ENCODE measurements around the gene DYDC2.
"Not testable (repeated sequence)": the region's sequence is repeated elsewhere in the genome, so short reads cannot be mapped to it uniquely, and the experiment has no call there.

The DYDC2 gene

DNA sequence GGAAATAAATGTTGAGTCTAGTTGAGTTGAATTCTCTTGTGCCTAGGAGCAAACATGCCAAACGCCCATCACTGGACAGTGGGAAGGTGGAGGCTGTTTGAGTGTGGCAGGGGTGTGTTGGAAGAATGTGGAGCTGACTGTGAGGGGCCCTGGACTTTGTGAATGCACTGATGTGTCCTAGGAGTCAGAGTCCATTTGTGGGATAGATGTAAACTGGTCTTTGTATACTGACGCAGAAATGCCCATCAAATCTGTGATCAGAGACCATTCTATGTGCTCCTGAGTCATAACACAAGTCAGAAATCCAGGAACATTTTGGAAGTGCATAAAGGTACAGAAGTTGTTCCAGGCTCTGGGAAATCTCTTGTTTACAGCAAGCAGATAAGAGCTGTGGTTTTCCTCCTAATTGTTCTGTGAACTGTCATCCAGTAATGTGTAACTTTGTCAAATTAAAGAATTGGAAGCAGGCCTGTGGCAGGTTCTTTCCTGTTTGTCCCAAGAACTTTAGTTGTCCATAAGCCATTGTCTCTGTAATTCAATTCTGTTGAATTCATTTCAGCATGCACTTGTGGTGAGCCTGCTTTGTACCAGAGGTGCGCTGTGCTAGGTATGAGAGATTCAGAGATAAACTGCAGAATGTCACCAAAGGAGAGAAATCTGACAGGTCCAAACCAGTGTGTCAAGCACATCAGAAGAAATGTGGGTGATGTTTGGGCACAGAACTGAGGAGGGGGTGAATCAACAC, 59.3 kb downstream of the DYDC2 start:
- DNase-seq, result no peak

DNA sequence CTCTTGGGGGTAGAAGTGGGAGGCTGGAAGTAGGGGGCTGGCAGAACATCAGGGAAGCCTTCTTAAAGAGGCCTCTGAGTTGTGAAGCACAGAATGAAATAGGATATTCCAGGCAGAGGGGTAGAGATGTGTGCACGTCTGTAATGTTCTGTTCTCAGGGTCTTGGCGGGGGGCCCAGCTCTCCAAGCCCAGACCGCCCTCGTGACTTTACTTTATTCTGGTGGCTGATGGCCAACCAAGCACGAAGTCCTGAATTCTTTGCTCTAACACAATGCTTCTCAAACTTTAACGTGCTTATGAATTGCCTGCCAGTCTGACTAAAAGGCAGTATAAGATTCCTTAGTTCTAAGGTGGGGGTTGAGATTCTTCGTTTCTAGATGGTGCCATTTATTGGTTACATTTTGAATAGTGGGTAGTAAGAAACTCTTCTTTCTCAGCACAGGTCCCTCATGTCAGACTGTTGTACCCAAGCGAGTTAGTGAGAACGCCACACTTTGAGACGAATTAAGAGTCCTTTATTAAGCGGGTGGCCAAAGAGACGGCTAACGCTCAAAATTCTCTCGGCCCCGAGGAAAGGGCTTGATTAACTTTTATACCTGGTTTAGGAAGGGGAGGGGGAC, 60.0 kb downstream of the DYDC2 start:
- no peak for DNase-seq

GRCh38 chr10:80417256-80417655, 60.7 kb downstream of the DYDC2 start:
- DNase-seq, result not testable (repeated sequence)

Measured in stimulated activated CD4-positive, alpha-beta T cell treated with anti-CD3 and anti-CD28 coated beads, Interleukin-12 subunit alpha, Interleukin-12 subunit beta, amount 100 ng/mL, for 4 hours (primary cell).